WTC11 (cell line): Measurements from ENCODE around the gene ATG13.

ENCODE experiments used
- ATF1 ChIP-seq: sonication (generic); formaldehyde crosslinking; IDR thresholded peaks from 2 replicates; pipeline ENCODE4 v1.8.1; 2023; ENCODE audit warnings: mild to moderate bottlenecking, moderate library complexity, missing genetic modification reagents
- ZNF121 ChIP-seq: sonication (generic); formaldehyde crosslinking; IDR thresholded peaks from 2 replicates; pipeline ENCODE4 v1.8.0; 2023; ENCODE audit warnings: missing genetic modification reagents
- ZNF263 ChIP-seq: sonication (generic); formaldehyde crosslinking; IDR thresholded peaks from 2 replicates; pipeline ENCODE4 v1.8.1; 2022; ENCODE audit warnings: low read depth, mild to moderate bottlenecking, moderate library complexity, missing genetic modification reagents
- TF ChIP-seq, protein P1 (sequence below): sonication (generic); formaldehyde crosslinking; IDR thresholded peaks from 2 replicates; pipeline ENCODE4 v1.8.0; 2022; ENCODE audit warnings: mild to moderate bottlenecking, missing genetic modification reagents
- TF ChIP-seq, protein P2 (sequence below): sonication (generic); formaldehyde crosslinking; IDR thresholded peaks from 2 replicates; pipeline ENCODE4 v1.8.0; 2022; ENCODE audit warnings: mild to moderate bottlenecking, missing genetic modification reagents
- TF ChIP-seq, protein P3 (sequence below): fragments of 200-600 bp; IDR thresholded peaks from 2 replicates; pipeline ENCODE4 v1.8.0; 2022; ENCODE audit warnings: antibody characterized with exemption

DNA sequence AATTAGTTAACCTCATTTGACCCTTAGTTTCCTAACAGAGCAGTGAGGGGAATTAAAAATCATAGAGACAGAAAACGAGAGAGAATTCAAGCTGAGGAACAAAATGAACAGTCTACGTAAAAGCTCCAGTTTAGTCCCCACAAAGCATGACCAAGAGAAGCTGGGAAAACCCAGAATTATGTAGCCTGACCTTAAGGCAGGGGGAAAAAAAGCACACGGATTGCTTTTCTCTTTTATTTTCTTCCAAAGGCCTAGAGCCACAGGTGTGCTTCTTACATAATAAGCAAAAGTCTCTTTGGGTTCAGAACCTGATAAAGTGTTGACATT lies 23.0 kb upstream of the ATG13 start:
- TF ChIP-seq, protein P1, sequence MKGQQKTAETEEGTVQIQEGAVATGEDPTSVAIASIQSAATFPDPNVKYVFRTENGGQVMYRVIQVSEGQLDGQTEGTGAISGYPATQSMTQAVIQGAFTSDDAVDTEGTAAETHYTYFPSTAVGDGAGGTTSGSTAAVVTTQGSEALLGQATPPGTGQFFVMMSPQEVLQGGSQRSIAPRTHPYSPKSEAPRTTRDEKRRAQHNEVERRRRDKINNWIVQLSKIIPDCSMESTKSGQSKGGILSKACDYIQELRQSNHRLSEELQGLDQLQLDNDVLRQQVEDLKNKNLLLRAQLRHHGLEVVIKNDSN (CRISPR knock-in tag): no peak
- TF ChIP-seq, protein P2, sequence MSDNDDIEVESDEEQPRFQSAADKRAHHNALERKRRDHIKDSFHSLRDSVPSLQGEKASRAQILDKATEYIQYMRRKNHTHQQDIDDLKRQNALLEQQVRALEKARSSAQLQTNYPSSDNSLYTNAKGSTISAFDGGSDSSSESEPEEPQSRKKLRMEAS (CRISPR knock-in tag): no peak
- no peak for TF ChIP-seq ZNF121 (CRISPR knock-in tag)
- TF ChIP-seq, protein P3, sequence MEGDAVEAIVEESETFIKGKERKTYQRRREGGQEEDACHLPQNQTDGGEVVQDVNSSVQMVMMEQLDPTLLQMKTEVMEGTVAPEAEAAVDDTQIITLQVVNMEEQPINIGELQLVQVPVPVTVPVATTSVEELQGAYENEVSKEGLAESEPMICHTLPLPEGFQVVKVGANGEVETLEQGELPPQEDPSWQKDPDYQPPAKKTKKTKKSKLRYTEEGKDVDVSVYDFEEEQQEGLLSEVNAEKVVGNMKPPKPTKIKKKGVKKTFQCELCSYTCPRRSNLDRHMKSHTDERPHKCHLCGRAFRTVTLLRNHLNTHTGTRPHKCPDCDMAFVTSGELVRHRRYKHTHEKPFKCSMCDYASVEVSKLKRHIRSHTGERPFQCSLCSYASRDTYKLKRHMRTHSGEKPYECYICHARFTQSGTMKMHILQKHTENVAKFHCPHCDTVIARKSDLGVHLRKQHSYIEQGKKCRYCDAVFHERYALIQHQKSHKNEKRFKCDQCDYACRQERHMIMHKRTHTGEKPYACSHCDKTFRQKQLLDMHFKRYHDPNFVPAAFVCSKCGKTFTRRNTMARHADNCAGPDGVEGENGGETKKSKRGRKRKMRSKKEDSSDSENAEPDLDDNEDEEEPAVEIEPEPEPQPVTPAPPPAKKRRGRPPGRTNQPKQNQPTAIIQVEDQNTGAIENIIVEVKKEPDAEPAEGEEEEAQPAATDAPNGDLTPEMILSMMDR: no peak
- TF ChIP-seq ZNF263 (CRISPR knock-in tag): no peak
- TF ChIP-seq ATF1 (CRISPR knock-in tag): no peak
